Measurements from ENCODE around the gene TCF4.

GRCh38 chr18:55501982-55502710, 85.8 kb downstream of the TCF4 start:
- no peak for TF ChIP-seq CTCF (conservative IDR thresholded peaks at IDR 0.05; ENCODE audit: low read length)
- no peak for TF ChIP-seq EZH2phosphoT487 (IDR thresholded peaks at IDR 0.05; ENCODE audit: borderline replicate concordance, low read depth, low read length)

Measured in OCI-LY7 (cell line).